Measurements from ENCODE around the gene CCDC158.
"Not testable (repeated sequence)": the region's sequence is repeated elsewhere in the genome, so short reads cannot be mapped to it uniquely, and the experiment has no call there.

Gene CCDC158

GRCh38 chr4:76420762-76421581, at the start of gene CCDC158:
Gene CCDC158 (minus strand): TSS chr4:76421141. CDS start chr4:76403207, 17,934 bp downstream.
- FAIRE-seq (no peak), DNase-seq (ENCODE audit: low spot score) (peak; percentile 14)

GRCh38 chr4:76470532-76470931, 49.6 kb upstream of the CCDC158 start:
- no peak for FAIRE-seq

GRCh38 chr4:76470064-76470463, 49.1 kb upstream of the CCDC158 start:
- DNase-seq (ENCODE audit: low spot score) (no peak), FAIRE-seq (no peak)

More at GRCh38 chr4:76470532-76470931, 49.6 kb upstream of the CCDC158 start:
- DNase-seq (ENCODE audit: low spot score), result no peak

- FAIRE-seq, result no peak
- DNase-seq (ENCODE audit: low spot score), result no peak
Observed at GRCh38 chr4:76463568-76463967, 42.6 kb upstream of the CCDC158 start.

GRCh38 chr4:76459291-76459723, 38.4 kb upstream of the CCDC158 start:
- peak; percentile 30 for FAIRE-seq
- DNase-seq (ENCODE audit: low spot score), result peak; percentile 83

- peak; percentile 51 for DNase-seq (ENCODE audit: low spot score)
Observed at GRCh38 chr4:76458825-76459224, 37.9 kb upstream of the CCDC158 start.

GRCh38 chr4:76458297-76458696, 37.4 kb upstream of the CCDC158 start:
- no peak for DNase-seq (ENCODE audit: low spot score)
- FAIRE-seq, result no peak

More at GRCh38 chr4:76458825-76459224, 37.9 kb upstream of the CCDC158 start:
- FAIRE-seq, result no peak

GRCh38 chr4:76457885-76458284, 36.9 kb upstream of the CCDC158 start:
- no peak for FAIRE-seq
- DNase-seq (ENCODE audit: low spot score), result no peak

- FAIRE-seq, result not testable (repeated sequence)
Observed at GRCh38 chr4:76454073-76454472, 33.1 kb upstream of the CCDC158 start.

GRCh38 chr4:76453232-76453631, 32.3 kb upstream of the CCDC158 start:
- DNase-seq (ENCODE audit: low spot score), result no peak
- FAIRE-seq, result no peak

More at GRCh38 chr4:76454073-76454472, 33.1 kb upstream of the CCDC158 start:
- DNase-seq (ENCODE audit: low spot score), result not testable (repeated sequence)

- no peak for FAIRE-seq
- no peak for DNase-seq (ENCODE audit: low spot score)
Observed at GRCh38 chr4:76449833-76450232, 28.9 kb upstream of the CCDC158 start.

GRCh38 chr4:76449362-76449767, 28.4 kb upstream of the CCDC158 start:
- DNase-seq (ENCODE audit: low spot score), result no peak
- no peak for FAIRE-seq

GRCh38 chr4:76448211-76448610, 27.3 kb upstream of the CCDC158 start:
- no peak for FAIRE-seq

GRCh38 chr4:76447393-76447851, 26.5 kb upstream of the CCDC158 start:
- no peak for DNase-seq (ENCODE audit: low spot score)

More at GRCh38 chr4:76448211-76448610, 27.3 kb upstream of the CCDC158 start:
- no peak for DNase-seq (ENCODE audit: low spot score)

GRCh38 chr4:76445911-76446310, 25.0 kb upstream of the CCDC158 start:
- DNase-seq (ENCODE audit: low spot score) (no peak), FAIRE-seq (no peak)

More at GRCh38 chr4:76447393-76447851, 26.5 kb upstream of the CCDC158 start:
- no peak for FAIRE-seq

GRCh38 chr4:76443376-76443775, 22.4 kb upstream of the CCDC158 start:
- FAIRE-seq (no peak), DNase-seq (ENCODE audit: low spot score) (no peak)

GRCh38 chr4:76442807-76443206, 21.9 kb upstream of the CCDC158 start:
- FAIRE-seq, result no peak
- DNase-seq (ENCODE audit: low spot score), result no peak

GRCh38 chr4:76441881-76442280, 20.9 kb upstream of the CCDC158 start:
- no peak for DNase-seq (ENCODE audit: low spot score)
- FAIRE-seq, result no peak

GRCh38 chr4:76439491-76439890, 18.6 kb upstream of the CCDC158 start:
- DNase-seq (ENCODE audit: low spot score), result no peak
- FAIRE-seq, result no peak

- FAIRE-seq (peak; percentile 17), DNase-seq (ENCODE audit: low spot score) (no peak)
Observed at GRCh38 chr4:76435528-76436319, 14.8 kb upstream of the CCDC158 start.

- DNase-seq (ENCODE audit: low spot score), result no peak
- no peak for FAIRE-seq
Observed at GRCh38 chr4:76434901-76435527, 14.1 kb upstream of the CCDC158 start, which contains the start of gene SHROOM3. Gene SHROOM3 (plus strand): TSS chr4:76435229. CDS start chr4:76436053, 824 bp downstream.

Measured in urothelium cell line (cell line).